SK-N-SH (cell line): ENCODE measurements around the gene USP22. TPM values are rescaled to one million over a fixed set of nuclear protein-coding genes. Genes with fewer than 3 reads are reported as not detected.

Experiments used
- CTCF ChIA-PET: fragments of 300-600, 350-600 bp; formaldehyde crosslinking; extraction: SDS; loops from one replicate; lab custom pipeline; 2021; lab: Yijun Ruan, JAX
- POLR2A ChIA-PET: fragments of 350-600 bp; sonication (Branson Sonifier 250); formaldehyde crosslinking; extraction: SDS; loops from one replicate; lab custom pipeline; 2020; ENCODE audit warnings: antibody characterized with exemption, inconsistent platforms; lab: Yijun Ruan, JAX
- DNase-seq: peaks from one replicate; pipeline ENCODE4 v3.0.0; 2012
- H2AFZ ChIP-seq: fragments of 200-600 bp; sonication (generic); 2 replicates; pipeline ENCODE4 v1.8.1; 2016; ENCODE audit warnings: antibody characterized with exemption, mild to moderate bottlenecking, low read depth
- H3F3A ChIP-seq: fragments of 200-600 bp; sonication (generic); replicated peaks from 2 replicates; pipeline ENCODE3; 2016; ENCODE audit warnings: antibody characterized with exemption, mild to moderate bottlenecking; ENCODE audit not compliant: insufficient read depth
- H3K27ac ChIP-seq, 2 experiments: fragments of 200-500 bp in 1 of 2; fragments of 200-600 bp in 1 of 2; sonication (Bioruptor generic) in 1 of 2; sonication (generic), shearing (Covaris generic) in 1 of 2; 2 replicates each; pipeline versions ENCODE4 v1.5.1 to v1.6.1; 2014 to 2016; ENCODE audit warnings: low read depth in 2 of 2, inconsistent platforms in 1 of 2, low read length in 1 of 2, mild to moderate bottlenecking in 1 of 2, mixed read lengths in 1 of 2
- H3K27me3 ChIP-seq: fragments of 200-600 bp; sonication (generic), shearing (Covaris generic); 2 replicates; pipeline ENCODE4 v1.6.1; 2016; ENCODE audit warnings: mixed run types; ENCODE audit not compliant: insufficient read depth
- H3K36me3 ChIP-seq, 2 experiments: fragments of 200-500 bp in 1 of 2; fragments of 200-600 bp in 1 of 2; sonication (Bioruptor generic) in 1 of 2; sonication (generic) in 1 of 2; replicated peaks in 1 of 2; 2 replicates each; pipeline versions ENCODE3 to v1.5.1; 2014 to 2016; ENCODE audit warnings: low read length in 1 of 2, mild to moderate bottlenecking in 1 of 2; ENCODE audit not compliant: insufficient read depth in 2 of 2, control insufficient read depth in 1 of 2
- H3K4me1 ChIP-seq, 2 experiments: fragments of 200-500 bp in 1 of 2; fragments of 200-600 bp in 1 of 2; sonication (Bioruptor generic) in 1 of 2; sonication (generic), shearing (Covaris generic) in 1 of 2; 2 replicates each; pipeline versions ENCODE4 v1.5.1 to v1.6.1; 2014 to 2016; ENCODE audit warnings: low read depth in 1 of 2, low read length in 1 of 2, mixed run types in 1 of 2; ENCODE audit not compliant: insufficient read depth in 2 of 2, control insufficient read depth in 1 of 2
- H3K4me2 ChIP-seq: fragments of 200-600 bp; sonication (generic), shearing (Covaris generic); 2 replicates; pipeline ENCODE4 v1.6.1; 2017; ENCODE audit warnings: mixed run types
- H3K4me3 ChIP-seq, 2 experiments: fragments of 200-500 bp in 1 of 2; fragments of 200-600 bp in 1 of 2; sonication (Bioruptor generic) in 1 of 2; sonication (generic), shearing (Covaris generic) in 1 of 2; 2 replicates each; pipeline versions ENCODE4 v1.5.1 to v1.8.1; 2014 to 2016; ENCODE audit warnings: low read depth in 2 of 2, inconsistent platforms in 1 of 2, low read length in 1 of 2, mild to moderate bottlenecking in 1 of 2, mixed read lengths in 1 of 2, moderate library complexity in 1 of 2
- H3K79me2 ChIP-seq: fragments of 200-600 bp; sonication (generic); 2 replicates; pipeline ENCODE4 v1.8.1; 2017; ENCODE audit warnings: mild to moderate bottlenecking; ENCODE audit not compliant: insufficient read depth
- H3K9ac ChIP-seq: fragments of 200-600 bp; sonication (generic); 2 replicates; pipeline ENCODE4 v1.6.1; 2017; ENCODE audit warnings: mixed run types
- H3K9me2 ChIP-seq: fragments of 200-600 bp; sonication (generic); 2 replicates; pipeline ENCODE4 v1.6.1; 2017; ENCODE audit warnings: mixed run types
- H3K9me3 ChIP-seq: fragments of 200-600 bp; sonication (generic); 2 replicates; pipeline ENCODE4 v1.6.1; 2017; ENCODE audit warnings: mixed run types, mild to moderate bottlenecking, moderate library complexity
- H4K20me1 ChIP-seq: fragments of 200-600 bp; sonication (generic); 2 replicates; pipeline ENCODE4 v1.6.1; 2017; ENCODE audit warnings: mild to moderate bottlenecking, mixed run types; ENCODE audit not compliant: insufficient read depth
- CHD2 ChIP-seq: fragments of 150-350 bp; IDR thresholded peaks from 2 replicates; pipeline ENCODE4 v1.6.1; 2018; ENCODE audit warnings: low read length; ENCODE audit not compliant: partially characterized antibody
- EP300 ChIP-seq, 2 experiments: IDR thresholded peaks; 2 replicates each; pipeline versions ENCODE4 v1.4.0 to v1.6.1; 2012; ENCODE audit warnings: borderline replicate concordance in 1 of 2, low read depth in 1 of 2, low read length in 1 of 2
- EZH2phosphoT487 ChIP-seq: fragments of 200-600 bp; sonication (generic); IDR thresholded peaks from 2 replicates; pipeline ENCODE4 v1.6.1; 2017; ENCODE audit warnings: low read depth, mixed run types, mild to moderate bottlenecking, antibody characterized with exemption, moderate library complexity, borderline replicate concordance
- FOSL2 ChIP-seq: IDR thresholded peaks from 2 replicates; pipeline ENCODE4 v1.4.0; 2012; ENCODE audit warnings: low read depth, mild to moderate bottlenecking, moderate library complexity, borderline replicate concordance
- FOXM1 ChIP-seq: IDR thresholded peaks from 2 replicates; pipeline ENCODE4 v1.4.0; 2012; ENCODE audit warnings: low read depth, mild to moderate bottlenecking
- GABPA ChIP-seq: IDR thresholded peaks from 2 replicates; pipeline ENCODE4 v1.4.0; 2012; ENCODE audit warnings: low read depth, mild to moderate bottlenecking
- GATA2 ChIP-seq: sonication (generic); formaldehyde crosslinking; IDR thresholded peaks from 2 replicates; pipeline ENCODE4 v1.5.0; 2020; ENCODE audit warnings: mild to moderate bottlenecking, missing genetic modification reagents
- MAX ChIP-seq: IDR thresholded peaks from 2 replicates; pipeline ENCODE4 v1.4.0; 2012; ENCODE audit warnings: low read depth
- MEF2A ChIP-seq: IDR thresholded peaks from 2 replicates; pipeline ENCODE4 v1.4.0; 2012; ENCODE audit warnings: low read depth, borderline replicate concordance
- MXI1 ChIP-seq: IDR thresholded peaks from 2 replicates; pipeline ENCODE4 v1.6.1; 2012; ENCODE audit warnings: mild to moderate bottlenecking, low read depth, low read length, improper control_type of control experiment
- NFIC ChIP-seq: IDR thresholded peaks from 2 replicates; pipeline ENCODE4 v1.4.0; 2012; ENCODE audit warnings: borderline replicate concordance
- NRF1 ChIP-seq: IDR thresholded peaks from 2 replicates; pipeline ENCODE4 v1.6.1; 2012; ENCODE audit warnings: low read depth, mild to moderate bottlenecking, low read length
- RAD21 ChIP-seq: IDR thresholded peaks from 2 replicates; pipeline ENCODE4 v1.6.1; 2012; ENCODE audit warnings: mild to moderate bottlenecking, low read length
- RCOR1 ChIP-seq: fragments of 150-350 bp; IDR thresholded peaks from 2 replicates; pipeline ENCODE4 v1.6.1; 2017; ENCODE audit warnings: antibody characterized with exemption, low read length
- RFX5 ChIP-seq: IDR thresholded peaks from 2 replicates; pipeline ENCODE4 v1.6.1; 2012; ENCODE audit warnings: mild to moderate bottlenecking, improper control_type of control experiment, low read length
- SIN3A ChIP-seq: IDR thresholded peaks from 2 replicates; pipeline ENCODE4 v1.6.1; 2012; ENCODE audit warnings: low read depth, mild to moderate bottlenecking, low read length, moderate library complexity, borderline replicate concordance
- TEAD4 ChIP-seq: IDR thresholded peaks from 2 replicates; pipeline ENCODE4 v1.4.0; 2012; ENCODE audit warnings: mild to moderate bottlenecking, borderline replicate concordance; ENCODE audit not compliant: insufficient read depth
- USF2 ChIP-seq: fragments of 150-350 bp; IDR thresholded peaks from 2 replicates; pipeline ENCODE4 v1.6.1; 2017; ENCODE audit warnings: antibody characterized with exemption, low read length, low read depth, borderline replicate concordance
- YY1 ChIP-seq: IDR thresholded peaks from 2 replicates; pipeline ENCODE4 v1.4.0; 2012; ENCODE audit warnings: low read depth, mild to moderate bottlenecking
- ZBTB33 ChIP-seq: IDR thresholded peaks from 2 replicates; pipeline ENCODE4 v1.4.0; 2012; ENCODE audit warnings: low read depth, borderline replicate concordance
- WGBS: methylation state at CpG from one replicate; pipeline ENCODE4 v1.1.6; 2017; ENCODE audit warnings: low lambda C conversion rate; 5-methylcytosine and 5-hydroxymethylcytosine counted together
- polyA plus RNA-seq, 3 experiments: library from polyadenylated mRNA; depleted of rRNA; stranded (reverse); fragments of >200 nt; gene quantifications; 2 replicates each; pipeline ENCODE4 v1.2.3, GENCODE V29; 2012

USP22 gene
- polyA plus RNA-seq, 1 of the 3 experiments (the other 2 are of a cell fraction), result 142 TPM

- Histone ChIP-seq H3K4me3 (no peak overlapping the region), H3K9me2 (no peaks in the 10 kb centered on the region), H3K9me3 (no peaks in the 10 kb centered on the region), H4K20me1 (peaks cover 98% of the 10 kb centered on the region), H3K4me1 (peaks cover 0 to 6% of the 10 kb centered on the region in 2 experiments; a peak in 1 of 4 replicates), H3K27ac (no peak overlapping the region), H3K36me3 (peaks cover 82 to 88% of the 10 kb centered on the region in 2 experiments), H2AFZ (no peak overlapping the region), H3K4me2 (no peak overlapping the region), H3F3A (peaks cover 53% of the 10 kb centered on the region), H3K27me3 (no peaks in the 10 kb centered on the region), H3K9ac (no peak overlapping the region), H3K79me2 (peaks cover 97% of the 10 kb centered on the region)
- TF ChIP-seq YY1 (no peak), GABPA (no peak), NFIC (no peak), RAD21 (no peak), EP300 (IDR thresholded peaks at IDR 0.05; ENCODE audit: borderline replicate concordance in 1 of 2, low read depth in 1 of 2, low read length in 1 of 2) (no peak), ZBTB33 (no peak), EZH2phosphoT487 (no peak), NRF1 (no peak), FOXM1 (no peak), MAX (no peak), MXI1 (no peak), USF2 (no peak), FOSL2 (no peak), RCOR1 (no peak), RFX5 (no peak), SIN3A (no peak), MEF2A (no peak), GATA2 (no peak), CHD2 (no peak), TEAD4 (no peak)
- WGBS, result 88% methylated on average over 4 of the region's 4 CpGs
- ChIA-PET POLR2A (interaction anchor here (0.8 kb wide), 1 partner anchor 22 kb away, joined by 3 read pairs; no protein-coding TSS in a partner anchor), CTCF (interaction anchor here (1.1 to 1.8 kb wide), 3 partner anchors 11 to 94 kb away, joined by 3 to 7 read pairs (median 3); no protein-coding TSS in a partner anchor)
- DNase-seq, result no peak
Observed at GRCh38 chr17:21005367-21005766, 37.4 kb downstream of the USP22 start.
